Renal pelvis (tissue), 4 donors: ENCODE measurements around the gene ARMH4. TPM values are rescaled to one million over a fixed set of nuclear protein-coding genes. Genes with fewer than 3 reads are reported as not detected.

Experiments
- DNase-seq: peaks from one replicate; pipeline ENCODE4 v3.0.0-alpha.2; 2013
- polyA plus RNA-seq, 3 donors: library from polyadenylated mRNA; unstranded; fragments of 120-200 nt; gene quantifications; one replicate each; pipeline ENCODE4 v1.2.1, GENCODE V29; 2013; ENCODE audit not compliant: insufficient read length in 3 of 3

Gene ARMH4
- polyA plus RNA-seq, 3 donors, result 69.9 to 74.2 (median 74.2) TPM

DNA sequence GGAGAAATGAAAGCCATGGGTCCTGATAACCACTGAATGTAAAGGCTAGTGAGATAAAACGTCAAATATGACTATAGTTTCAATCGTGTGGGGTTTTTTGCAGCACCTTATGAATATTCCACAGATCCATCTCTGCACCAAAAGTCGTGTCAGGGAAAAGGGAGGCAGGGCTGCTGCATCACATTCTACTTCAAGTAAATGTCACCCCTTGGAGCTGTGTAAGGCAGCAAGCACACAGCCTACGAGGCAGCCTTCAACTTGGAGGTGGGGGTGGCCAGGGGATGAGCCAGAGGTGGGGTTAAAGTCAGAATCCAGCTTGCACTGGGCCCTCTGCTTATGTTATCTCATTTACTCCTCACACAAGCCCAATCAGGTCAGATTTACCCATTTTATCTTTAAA, 90.4 kb downstream of the ARMH4 start:
- DNase-seq, result no peak

DNA sequence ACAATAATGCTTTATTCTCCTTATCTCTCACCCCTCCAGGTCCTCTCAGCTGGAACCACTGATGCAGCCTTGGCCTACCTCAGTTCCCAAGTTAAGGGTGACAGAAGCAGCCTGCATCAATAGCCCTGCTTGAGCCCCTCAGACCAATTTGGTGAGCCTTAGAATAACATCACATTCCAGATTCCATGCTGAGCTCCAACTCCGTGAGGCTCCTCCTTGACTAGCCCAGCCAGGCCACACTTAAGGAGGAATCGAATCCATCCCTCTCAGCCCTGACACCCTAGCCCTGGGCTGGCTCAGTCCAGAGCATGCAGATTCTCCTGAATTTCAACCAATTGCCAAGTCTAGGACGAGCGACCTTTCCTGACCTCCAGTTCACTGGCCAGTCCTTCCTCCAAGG, 91.1 kb downstream of the ARMH4 start:
- no peak for DNase-seq

DNA sequence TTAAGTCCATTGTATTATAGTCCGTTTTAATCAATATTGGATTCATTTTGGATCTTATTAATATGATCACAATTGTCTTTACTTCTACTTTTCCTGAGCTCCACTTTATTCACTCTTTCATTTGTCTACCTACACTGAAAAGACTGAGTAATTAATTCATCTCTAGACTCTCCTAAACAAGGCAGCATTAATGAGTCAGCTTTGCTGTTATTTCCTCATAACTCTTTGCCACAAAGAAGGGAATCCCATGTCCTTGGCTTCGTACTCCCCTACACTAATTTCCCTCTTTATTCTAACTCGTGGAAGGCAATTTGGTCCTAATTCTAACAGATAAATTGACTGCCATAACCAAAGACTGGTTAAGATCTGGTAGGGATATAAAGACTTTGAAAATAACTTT, 91.9 kb downstream of the ARMH4 start:
- no peak for DNase-seq

DNA sequence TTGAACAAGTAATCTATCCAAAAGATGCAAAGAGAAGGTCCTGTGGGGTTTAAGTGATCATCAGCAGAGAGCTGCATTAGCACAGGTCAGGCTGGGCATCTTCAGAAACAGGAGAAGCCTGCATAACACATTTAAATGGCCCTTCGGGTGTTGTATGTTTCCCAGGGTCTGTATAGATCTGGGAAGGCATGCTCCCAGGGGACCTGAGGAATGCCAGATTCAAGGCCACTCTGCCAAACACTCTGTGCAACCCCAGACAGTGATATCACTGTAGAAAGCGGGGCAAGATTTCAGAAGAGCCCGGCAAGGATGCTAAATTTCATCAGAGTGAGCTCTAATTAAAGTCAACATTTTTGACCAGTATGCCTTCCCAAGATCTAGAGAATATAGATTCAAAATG, 92.9 kb downstream of the ARMH4 start:
- no peak for DNase-seq

DNA sequence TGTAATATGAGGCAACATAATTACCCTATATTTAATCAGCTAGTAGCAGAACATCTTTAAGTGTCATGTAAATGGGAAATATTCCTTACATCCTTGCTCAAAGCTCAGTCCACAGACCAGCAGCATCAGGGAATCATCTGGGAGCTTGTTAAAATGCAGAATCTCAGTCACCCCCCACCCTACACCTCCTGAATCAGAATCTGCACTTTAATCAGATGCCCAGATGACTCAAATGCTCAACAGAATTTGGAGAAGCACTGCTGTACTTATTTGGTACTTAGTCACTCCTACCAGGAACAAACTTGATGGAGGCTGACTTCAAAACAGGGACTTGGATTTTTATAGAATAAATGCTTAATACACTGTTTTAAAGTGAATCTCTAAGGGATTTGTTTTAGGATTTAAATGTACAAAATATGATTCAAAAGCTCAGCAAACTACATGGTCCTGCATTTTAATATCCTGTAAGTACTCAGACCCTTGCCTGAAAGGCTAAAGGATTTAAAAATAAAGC, 96.5 kb downstream of the ARMH4 start:
- no peak for DNase-seq

DNA sequence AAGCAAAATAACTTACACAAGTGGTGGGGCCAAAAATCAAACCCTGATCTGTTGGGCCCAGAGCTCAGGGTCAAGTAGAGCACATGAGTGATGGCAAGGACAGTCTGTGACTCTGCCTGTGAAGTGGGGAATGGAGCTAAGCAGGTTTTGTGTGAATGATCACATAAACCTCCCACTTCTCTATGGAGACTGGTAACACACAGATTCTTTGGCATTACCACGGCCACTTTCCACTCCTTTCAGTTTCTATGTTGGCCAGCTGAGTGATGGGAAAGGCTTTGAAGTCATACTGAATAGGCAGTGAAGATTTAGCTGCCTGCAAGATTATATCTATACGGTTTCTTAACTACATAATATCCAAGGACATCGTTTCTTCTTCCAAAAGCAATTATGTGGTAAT, 97.9 kb downstream of the ARMH4 start:
- DNase-seq, result no peak

DNA sequence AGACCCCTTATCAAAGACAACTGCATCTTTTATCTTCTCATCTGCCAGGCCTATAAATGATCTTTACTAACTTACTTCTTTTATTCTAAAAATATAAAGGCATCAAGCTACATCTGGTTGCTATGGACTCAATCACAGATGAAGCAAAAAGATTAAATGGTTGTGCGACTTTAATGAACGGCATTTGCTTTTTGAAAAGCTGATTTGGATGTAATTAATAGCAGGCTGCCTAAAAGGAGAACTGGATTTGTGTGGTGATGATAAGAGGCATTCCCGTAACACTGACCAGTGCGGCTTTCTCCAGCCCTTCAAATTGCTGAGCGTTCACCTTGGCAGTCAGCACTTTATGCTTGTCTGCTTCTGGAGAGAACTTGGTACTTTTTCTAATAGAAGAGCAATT, 103.8 kb downstream of the ARMH4 start:
- no peak for DNase-seq

DNA sequence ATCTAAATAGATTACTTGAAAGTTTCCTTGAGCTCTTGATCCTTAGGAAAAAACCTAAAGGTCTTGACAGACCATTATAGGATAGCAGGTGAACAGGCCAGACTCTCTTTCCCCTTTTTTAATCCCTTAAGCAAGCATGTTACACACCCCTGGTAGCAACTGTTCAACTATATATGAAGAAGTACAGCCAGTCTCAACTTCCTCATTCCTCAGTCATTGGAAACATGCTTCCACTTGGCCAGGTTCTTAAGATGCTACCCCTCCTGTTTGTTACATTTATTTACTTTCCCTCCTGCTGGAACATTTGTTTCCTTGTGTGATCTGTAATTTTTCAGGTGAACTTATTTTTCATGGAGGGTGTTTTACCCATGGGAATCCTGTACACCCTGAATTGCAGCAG, 124.1 kb downstream of the ARMH4 start:
- no peak for DNase-seq

DNA sequence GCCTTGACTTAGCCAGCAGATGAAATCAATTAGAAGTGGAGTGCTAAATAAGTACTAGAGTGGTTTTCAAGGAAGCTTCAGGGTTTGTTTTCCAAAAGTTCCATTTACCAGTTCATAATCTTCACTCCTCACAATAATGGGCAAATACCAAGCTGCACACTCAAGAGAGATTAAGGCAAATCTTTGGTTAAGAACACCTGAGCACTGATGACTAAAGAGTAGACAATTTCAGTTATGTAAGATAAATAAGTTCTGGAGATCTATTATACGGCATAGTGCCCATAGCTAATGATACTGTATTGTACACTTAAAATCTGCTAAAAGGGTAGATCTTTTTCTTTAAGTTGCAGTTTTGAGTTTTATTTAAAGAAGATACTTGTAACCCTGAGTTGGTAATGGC, 125.0 kb downstream of the ARMH4 start:
- DNase-seq, result no peak

DNA sequence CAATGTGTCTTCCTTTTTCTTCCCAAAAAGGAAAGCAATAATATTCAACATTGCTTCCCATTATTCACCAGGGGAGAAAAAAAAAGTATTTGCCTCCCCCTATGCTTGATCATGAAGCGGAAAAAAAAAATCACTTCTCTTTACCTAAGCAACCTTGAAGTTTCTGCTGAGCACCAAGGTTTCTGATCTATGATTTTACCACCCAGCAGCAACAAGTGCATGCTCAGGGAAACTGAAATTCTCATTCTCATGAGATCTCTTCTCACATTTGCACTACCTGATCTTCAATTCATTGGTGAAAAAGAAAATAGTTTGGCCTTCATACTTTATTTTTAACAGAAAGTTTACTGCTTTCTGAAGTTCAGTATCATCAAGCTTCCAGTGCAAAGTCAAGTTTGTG, 125.8 kb downstream of the ARMH4 start:
- no peak for DNase-seq

DNA sequence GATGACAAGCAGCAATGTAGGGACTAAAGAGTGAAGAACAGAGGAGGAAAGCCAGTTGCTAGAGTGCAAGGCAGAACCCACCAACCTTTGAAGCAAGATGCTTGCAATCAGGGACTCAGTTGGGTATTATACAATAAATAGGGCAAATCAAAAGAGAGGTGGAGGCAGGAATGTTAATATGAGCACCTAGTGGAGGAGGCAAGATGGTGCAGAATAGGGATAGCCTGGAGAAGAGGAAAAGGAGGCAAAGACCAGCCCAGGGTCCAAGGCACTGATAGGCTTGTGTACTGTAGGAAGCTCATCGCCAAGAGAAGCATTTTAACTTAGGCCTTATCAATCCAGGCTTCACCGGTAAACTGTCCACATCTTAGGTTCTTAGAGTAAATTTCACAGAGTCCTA, 137.2 kb downstream of the ARMH4 start:
- DNase-seq, result no peak

DNA sequence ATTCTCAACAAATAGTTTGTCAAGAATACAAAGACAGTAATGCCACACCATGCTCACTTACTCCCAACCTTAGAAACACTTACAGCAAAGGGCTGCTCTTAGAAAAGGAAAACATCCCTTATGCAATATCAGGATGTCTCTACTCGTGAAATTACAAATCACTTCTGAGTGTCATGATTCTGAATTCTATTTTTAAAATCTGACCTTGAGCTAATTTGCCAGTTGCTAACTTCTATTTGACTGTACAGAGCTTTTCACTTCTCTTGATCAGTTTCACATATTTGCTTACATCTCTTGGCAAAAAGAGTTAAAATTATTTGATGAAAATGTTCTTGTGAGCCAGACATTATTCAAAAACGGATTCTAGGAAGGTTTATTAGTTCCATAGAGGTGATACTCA, 149.4 kb downstream of the ARMH4 start:
- no peak for DNase-seq

DNA sequence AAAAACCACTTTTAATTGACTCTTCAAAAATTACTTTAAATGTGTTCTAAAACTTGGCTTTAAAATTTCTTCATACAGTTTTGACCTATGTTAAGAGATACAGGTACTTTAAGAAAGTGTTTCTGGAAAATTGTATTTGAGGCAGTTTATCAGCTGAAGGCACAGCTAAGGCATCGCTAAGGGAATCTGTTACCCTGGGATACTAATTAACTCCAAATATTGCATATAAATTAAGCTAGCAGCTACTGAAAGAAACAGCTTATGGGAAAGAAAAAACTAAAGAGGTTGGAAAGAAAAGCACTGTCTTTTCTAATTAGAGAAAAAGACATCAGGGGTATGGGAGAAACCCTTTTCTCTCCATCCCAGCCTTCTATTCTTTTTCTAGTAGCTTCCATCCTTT, 152.0 kb downstream of the ARMH4 start:
- no peak for DNase-seq

DNA sequence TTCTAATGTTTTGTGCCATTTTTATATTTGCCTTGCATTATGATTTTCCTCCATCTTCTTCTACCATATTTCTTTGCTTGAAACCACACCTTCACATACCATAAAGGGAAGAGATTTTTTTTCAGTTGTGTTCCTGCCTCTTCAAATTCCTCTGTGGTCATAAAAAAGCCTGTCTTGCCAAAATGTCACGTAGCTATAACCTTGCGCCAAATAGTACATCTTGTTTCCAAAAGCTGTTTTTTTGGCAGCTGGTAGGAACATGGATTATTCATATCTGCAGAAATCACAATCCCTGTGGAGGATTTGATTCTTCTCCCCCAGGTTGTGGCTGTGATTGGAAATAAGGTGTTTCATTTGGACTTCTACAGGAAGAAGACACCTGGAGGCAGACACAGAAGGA, 152.5 kb downstream of the ARMH4 start:
- no peak for DNase-seq

DNA sequence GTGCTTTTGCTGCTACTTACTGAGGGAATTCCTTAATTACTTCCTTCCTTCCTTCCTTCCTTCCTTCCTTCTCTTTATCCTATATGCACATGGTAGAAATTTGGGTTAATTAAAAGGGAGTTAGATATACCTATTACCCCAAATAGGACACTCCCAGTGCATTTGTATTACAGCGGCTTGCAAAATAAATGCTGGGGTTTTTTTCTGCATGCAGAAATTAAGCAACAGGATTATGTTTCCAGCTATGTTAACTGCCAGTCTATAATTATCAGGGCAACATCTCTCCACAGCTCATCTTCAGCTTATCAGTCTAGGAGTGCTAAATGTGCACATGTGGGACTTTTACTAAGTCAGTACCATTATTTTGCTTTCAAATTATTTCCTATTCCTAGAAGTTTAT, 153.2 kb downstream of the ARMH4 start:
- no peak for DNase-seq

DNA sequence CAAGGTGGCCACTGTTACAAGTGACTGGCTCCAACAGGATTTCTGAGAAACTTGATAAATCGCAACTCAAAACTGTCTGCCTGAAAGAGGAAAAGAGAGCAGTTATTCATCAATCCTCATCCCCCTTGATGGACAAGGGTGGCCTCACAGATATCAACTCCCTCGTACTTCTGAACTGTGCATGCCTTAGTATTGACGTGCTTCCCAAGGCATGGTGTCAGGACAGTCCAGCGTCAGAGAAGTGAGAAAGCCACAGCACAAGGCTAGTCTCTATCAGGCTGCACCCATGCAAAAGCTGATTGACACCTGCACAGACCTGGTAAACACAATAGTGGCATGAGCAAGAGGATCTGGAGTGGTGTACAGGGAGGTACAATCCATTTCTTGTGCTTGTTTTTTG, 160.7 kb downstream of the ARMH4 start:
- DNase-seq, result no peak

DNA sequence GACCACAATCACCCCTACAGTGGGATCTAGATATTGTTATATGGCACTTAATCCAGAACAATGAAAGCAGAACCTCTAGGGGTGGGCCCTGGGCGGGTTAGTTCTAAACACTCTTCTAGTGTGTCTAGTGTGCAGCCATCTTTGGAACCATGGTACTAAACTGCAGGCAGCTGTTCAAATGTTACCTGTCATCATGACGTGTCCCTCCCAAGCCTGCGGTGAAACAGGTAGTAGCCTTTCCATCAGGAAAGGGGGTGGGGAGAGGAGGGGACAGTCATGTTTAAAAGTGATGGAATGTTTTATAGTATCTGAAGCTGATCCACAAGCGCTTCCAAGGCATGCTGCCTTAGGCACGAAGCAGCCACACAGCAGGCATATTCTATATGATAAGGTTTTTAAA, 163.6 kb downstream of the ARMH4 start:
- DNase-seq, result no peak

DNA sequence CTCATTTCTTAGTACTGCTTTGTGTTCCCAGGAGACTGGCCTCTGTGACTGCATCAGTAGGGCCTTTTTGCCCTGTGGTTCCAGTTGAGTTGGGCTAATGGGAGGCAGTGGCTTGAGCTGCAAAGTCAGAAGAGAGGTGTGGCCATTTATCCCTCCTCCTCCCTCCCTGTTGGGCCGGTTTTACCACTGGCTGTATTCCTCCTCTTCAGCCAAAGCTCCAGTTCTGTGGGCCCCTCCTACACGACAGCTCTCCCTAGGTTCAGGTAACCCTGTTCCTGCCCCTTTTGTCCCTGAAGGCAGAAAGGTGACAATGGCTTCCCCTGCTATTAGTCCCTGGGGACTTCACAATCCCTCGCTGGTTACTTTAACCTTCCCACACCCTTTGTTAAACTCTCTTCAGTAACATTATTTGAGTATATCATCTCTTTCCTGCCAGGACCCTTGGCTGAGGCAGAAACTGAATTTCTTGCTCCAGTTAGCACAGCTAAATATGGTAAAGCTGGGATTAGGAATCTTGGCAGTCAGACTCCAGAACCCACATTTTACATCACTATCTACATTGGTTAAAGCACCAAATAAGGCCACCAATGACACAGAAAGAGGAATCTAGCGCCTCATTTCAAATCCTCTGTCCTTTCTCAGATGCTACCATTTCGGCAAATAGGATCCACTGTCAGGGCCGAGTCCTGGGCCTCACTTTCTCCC, 164.3 kb downstream of the ARMH4 start:
- no peak for DNase-seq

DNA sequence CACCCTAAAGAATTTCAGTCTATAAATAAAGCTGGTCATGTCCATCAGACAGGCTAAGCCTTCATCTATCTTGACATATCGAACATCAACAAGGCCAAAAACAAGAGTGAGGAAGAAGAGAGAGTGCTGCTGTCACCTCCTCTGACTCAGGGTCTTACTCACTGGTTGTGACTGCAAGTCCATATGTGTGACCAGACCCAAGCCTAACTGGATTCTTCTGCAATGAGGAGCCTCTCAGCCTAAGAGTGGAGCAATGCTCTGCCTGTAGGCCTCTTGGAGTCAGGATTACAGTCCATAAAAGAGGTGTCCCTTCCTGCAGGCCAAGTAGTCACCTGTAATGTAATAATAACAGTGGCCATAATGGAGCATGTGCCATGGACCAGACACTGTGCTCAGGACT, 165.0 kb downstream of the ARMH4 start:
- no peak for DNase-seq

DNA sequence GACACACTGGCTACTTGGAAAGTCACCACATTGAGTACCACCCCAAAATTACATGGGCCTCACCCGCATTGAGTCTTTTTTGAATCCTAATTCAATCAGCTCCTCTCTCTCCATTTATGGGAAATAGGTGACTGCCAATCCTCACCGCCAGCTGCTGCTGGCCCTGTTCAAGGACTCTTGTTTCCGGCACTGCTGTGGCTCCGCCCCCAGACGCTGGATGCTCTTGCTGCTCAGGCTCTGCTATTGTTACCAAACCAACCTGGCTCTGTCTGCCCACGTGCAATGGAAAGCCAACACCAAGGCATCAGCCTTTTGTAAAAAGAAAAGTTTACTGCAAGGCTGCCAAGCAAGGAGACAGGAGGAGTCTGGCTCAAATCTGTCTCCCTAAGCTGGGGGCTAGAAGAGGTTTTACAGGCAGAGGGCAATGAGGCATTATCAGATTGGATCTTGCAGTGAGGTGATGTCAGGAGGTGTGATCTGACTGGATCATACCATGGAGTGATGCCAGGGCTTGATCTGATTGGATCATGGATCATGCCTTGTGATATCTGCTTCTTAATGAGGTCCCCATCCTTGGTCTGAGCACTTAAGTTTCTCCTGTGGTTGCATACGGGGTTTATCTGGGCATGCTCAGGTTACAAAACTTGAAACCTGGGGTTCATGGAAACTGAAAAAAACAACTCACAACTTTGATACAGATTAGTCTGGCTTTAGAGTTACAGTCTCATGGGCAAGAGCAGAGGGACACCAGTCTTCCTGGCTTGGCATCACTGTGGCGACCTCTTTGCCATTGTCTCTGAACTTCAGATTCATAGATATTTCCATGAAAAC, 169.0 kb downstream of the ARMH4 start:
- DNase-seq, result peak; percentile 28

DNA sequence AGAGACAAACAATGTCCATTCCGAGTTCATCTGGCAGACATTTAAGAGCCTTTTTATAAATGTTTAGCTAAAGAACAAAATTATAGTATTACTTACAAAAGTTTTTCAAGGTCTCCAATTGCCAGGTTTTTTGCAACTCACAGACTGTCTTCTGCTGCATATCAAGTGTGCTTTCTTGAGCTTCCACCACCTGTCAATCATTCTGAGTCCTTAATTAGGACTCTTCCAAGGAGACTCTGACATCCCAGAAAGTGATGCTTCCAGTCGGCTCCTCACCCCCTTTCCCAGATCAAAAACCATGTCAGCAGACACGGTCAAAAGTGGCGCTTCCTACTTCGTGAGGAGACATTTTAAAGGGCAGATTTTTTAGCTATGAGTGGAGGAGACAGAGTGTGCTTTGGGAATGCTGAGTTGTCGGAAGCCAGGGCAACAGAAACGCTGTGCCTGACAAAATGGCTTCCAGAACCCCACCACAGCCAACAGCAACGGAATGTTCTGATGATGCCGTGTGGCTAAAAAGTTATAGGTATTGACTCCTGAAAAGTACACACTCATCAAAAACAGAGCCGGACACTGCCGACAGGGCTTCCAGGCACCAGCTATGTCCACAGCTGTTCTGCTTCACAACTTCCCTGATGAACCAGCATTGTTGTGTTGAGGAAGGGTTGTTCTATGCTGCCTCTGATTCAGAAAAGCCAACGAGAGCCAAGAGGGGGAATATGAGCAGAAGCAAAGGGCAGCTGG, 170.0 kb downstream of the ARMH4 start:
- no peak for DNase-seq

DNA sequence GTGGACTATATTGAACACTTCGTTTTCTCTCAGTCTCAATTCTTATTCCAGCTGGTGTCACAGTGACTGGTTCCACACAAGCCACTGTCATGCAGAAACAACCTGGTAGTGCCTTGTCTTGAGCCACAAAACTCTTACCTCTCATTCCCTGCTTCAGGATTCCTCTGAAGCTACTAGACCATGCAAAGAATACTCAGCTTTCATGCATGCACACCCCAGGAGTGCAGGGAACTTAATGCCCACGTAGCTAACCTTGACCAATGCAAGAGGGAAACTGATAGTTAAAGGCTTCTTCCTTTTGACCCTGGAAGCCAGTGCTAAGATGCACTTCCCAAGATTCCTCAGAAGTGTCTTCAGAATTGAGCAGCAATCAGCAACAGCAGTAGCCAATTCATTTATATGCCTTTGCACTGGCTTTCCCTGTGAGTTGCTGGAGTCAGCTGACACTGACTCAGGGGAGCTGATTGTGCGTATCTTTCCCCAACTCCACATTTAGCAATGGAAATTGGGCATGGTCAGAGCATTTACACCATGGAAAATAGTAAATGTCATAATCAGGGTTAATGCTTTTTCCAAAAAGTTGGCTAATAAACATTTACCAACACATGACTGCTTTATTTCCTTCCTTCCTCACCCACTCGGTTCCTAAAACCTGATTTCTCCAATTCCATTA, 172.5 kb downstream of the ARMH4 start:
- no peak for DNase-seq
